ENCODE data around the gene CEL.
"Not testable (repeated sequence)": the region's sequence is repeated elsewhere in the genome, so short reads cannot be mapped to it uniquely, and the experiment has no call there.

The CEL gene

GRCh38 chr9:133088756-133089155, 27.0 kb downstream of the CEL start:
- DNase-seq (ENCODE audit: insufficient read length, low spot score) (no peak), FAIRE-seq (no peak)
- TF ChIP-seq CTCF (IDR thresholded peaks at IDR 0.05; ENCODE audit: insufficient read depth, missing control alignments): no peak

- FAIRE-seq (no peak), DNase-seq (ENCODE audit: insufficient read length, low spot score) (no peak)
- TF ChIP-seq CTCF (IDR thresholded peaks at IDR 0.05; ENCODE audit: insufficient read depth, missing control alignments): no peak
These were observed 27.5 kb downstream of the CEL start for GRCh38 chr9:133089271-133089671.

- DNase-seq (ENCODE audit: insufficient read length, low spot score) (no peak), FAIRE-seq (no peak)
- TF ChIP-seq CTCF (IDR thresholded peaks at IDR 0.05; ENCODE audit: insufficient read depth, missing control alignments): no peak
These were observed 28.4 kb downstream of the CEL start for GRCh38 chr9:133090187-133090586.

GRCh38 chr9:133090752-133091385, 29.1 kb downstream of the CEL start:
- FAIRE-seq: no peak
- TF ChIP-seq CTCF (IDR thresholded peaks at IDR 0.05; ENCODE audit: insufficient read depth, missing control alignments): no peak
- no peak for DNase-seq (ENCODE audit: insufficient read length, low spot score)

- not testable (repeated sequence) for DNase-seq (ENCODE audit: insufficient read length, low spot score)
These were observed 32.6 kb downstream of the CEL start for GRCh38 chr9:133094351-133094750.

GRCh38 chr9:133094842-133095393, 33.1 kb downstream of the CEL start:
- no peak for FAIRE-seq
- no peak for TF ChIP-seq CTCF (IDR thresholded peaks at IDR 0.05; ENCODE audit: insufficient read depth, missing control alignments)

More at GRCh38 chr9:133094351-133094750, 32.6 kb downstream of the CEL start:
- not testable (repeated sequence) for FAIRE-seq

GRCh38 chr9:133098104-133098754, 36.4 kb downstream of the CEL start:
- TF ChIP-seq CTCF (IDR thresholded peaks at IDR 0.05; ENCODE audit: insufficient read depth, missing control alignments): no peak
- DNase-seq (ENCODE audit: insufficient read length, low spot score) (no peak), FAIRE-seq (no peak)

More at GRCh38 chr9:133094842-133095393, 33.1 kb downstream of the CEL start:
- no peak for DNase-seq (ENCODE audit: insufficient read length, low spot score)
